ENCODE data around the gene KIT.

The KIT gene

DNA sequence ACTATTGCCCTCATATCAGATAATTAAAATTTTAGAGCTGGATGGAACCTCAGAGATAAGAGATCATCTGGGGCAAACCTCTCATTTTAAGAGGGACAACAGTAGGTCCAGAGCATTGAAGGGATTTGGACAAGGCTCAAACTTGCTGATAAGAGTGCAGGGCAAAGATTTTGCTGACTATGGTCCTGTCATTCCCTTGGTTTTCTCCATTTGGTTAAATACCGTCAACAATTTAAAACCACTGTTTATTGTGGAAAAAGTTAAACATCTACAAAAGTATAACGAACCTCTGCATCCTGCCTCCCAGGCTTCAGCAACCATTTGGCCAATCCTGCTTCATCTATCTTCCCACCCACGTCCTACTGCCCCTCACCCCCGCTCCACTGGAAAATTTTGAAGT, 10.7 kb upstream of the KIT start:
- Histone ChIP-seq H3F3A (ENCODE audit: low read depth) (no peaks in the 10 kb centered on the region), H3K27me3 (ENCODE audit: insufficient read depth, low read length, poor library complexity, severe bottlenecking) (no peaks in the 10 kb centered on the region), H3K9me2 (replicated peaks; ENCODE audit: low read depth, low read length) (no peaks in the 10 kb centered on the region), H3K4me1 (ENCODE audit: insufficient read depth, low read length, poor library complexity, severe bottlenecking) (no peaks in the 10 kb centered on the region), H2AFZ (ENCODE audit: low read length) (no peak overlapping the region), H3K9me3 (ENCODE audit: insufficient read depth, low read depth, low read length) (no peaks in the 10 kb centered on the region), H3K79me2 (ENCODE audit: insufficient read depth, low read length) (no peaks in the 10 kb centered on the region), H3K9ac (ENCODE audit: low read depth, low read length, poor library complexity, severe bottlenecking) (no peak overlapping the region), H3K4me2 (ENCODE audit: low read depth, low read length, poor library complexity, severe bottlenecking) (no peak overlapping the region), H4K20me1 (ENCODE audit: insufficient read depth, low read length, poor library complexity, severe bottlenecking) (no peaks in the 10 kb centered on the region), H3K4me3 (ENCODE audit: low read length, poor library complexity, severe bottlenecking) (no peak overlapping the region), H3K36me3 (ENCODE audit: insufficient read depth, low read length) (no peaks in the 10 kb centered on the region)
- TF ChIP-seq, protein P1, sequence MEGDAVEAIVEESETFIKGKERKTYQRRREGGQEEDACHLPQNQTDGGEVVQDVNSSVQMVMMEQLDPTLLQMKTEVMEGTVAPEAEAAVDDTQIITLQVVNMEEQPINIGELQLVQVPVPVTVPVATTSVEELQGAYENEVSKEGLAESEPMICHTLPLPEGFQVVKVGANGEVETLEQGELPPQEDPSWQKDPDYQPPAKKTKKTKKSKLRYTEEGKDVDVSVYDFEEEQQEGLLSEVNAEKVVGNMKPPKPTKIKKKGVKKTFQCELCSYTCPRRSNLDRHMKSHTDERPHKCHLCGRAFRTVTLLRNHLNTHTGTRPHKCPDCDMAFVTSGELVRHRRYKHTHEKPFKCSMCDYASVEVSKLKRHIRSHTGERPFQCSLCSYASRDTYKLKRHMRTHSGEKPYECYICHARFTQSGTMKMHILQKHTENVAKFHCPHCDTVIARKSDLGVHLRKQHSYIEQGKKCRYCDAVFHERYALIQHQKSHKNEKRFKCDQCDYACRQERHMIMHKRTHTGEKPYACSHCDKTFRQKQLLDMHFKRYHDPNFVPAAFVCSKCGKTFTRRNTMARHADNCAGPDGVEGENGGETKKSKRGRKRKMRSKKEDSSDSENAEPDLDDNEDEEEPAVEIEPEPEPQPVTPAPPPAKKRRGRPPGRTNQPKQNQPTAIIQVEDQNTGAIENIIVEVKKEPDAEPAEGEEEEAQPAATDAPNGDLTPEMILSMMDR (conservative IDR thresholded peaks at IDR 0.05; ENCODE audit: low read length), result no peak
- no peak for TF ChIP-seq EZH2phosphoT487 (IDR thresholded peaks at IDR 0.05; ENCODE audit: borderline replicate concordance)

DNA sequence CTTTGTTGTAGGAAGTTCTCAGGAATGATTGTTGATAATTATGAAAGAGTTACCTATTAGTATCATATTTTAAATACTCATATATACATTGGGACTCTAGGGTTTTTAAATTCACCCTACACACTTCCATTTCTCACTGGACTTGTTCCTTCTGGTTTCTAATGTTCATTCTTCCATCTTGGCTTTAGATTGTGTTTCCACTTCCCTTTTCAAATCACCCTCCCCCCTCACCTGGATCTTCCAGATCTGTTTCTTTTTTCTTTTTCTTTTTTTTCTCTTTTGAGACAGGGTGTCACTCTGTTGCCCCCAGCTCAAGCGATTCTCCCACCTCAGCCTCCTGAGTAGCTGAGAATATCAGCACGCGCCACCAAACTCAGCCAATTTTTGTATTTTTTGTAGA, 6.7 kb upstream of the KIT start:
- H3F3A ChIP-seq (ENCODE audit: low read depth), result no peaks in the 10 kb centered on the region
- H3K27me3 ChIP-seq (ENCODE audit: insufficient read depth, low read length, poor library complexity, severe bottlenecking), result no peaks in the 10 kb centered on the region
- H3K9me3 ChIP-seq (ENCODE audit: insufficient read depth, low read depth, low read length), result no peaks in the 10 kb centered on the region
- no peak overlapping the region for H3K4me3 ChIP-seq (ENCODE audit: low read length, poor library complexity, severe bottlenecking)
- H3K4me1 ChIP-seq (ENCODE audit: insufficient read depth, low read length, poor library complexity, severe bottlenecking), result no peaks in the 10 kb centered on the region
- no peak overlapping the region for H3K9ac ChIP-seq (ENCODE audit: low read depth, low read length, poor library complexity, severe bottlenecking)
- H3K9me2 ChIP-seq (replicated peaks; ENCODE audit: low read depth, low read length), result no peaks in the 10 kb centered on the region
- H4K20me1 ChIP-seq (ENCODE audit: insufficient read depth, low read length, poor library complexity, severe bottlenecking), result no peaks in the 10 kb centered on the region
- TF ChIP-seq, protein P1 (conservative IDR thresholded peaks at IDR 0.05; ENCODE audit: low read length), result no peak
- no peak for TF ChIP-seq EZH2phosphoT487 (IDR thresholded peaks at IDR 0.05; ENCODE audit: borderline replicate concordance)
- H2AFZ ChIP-seq (ENCODE audit: low read length), result no peak overlapping the region
- no peak overlapping the region for H3K4me2 ChIP-seq (ENCODE audit: low read depth, low read length, poor library complexity, severe bottlenecking)
- H3K36me3 ChIP-seq (ENCODE audit: insufficient read depth, low read length), result no peaks in the 10 kb centered on the region
- no peaks in the 10 kb centered on the region for H3K79me2 ChIP-seq (ENCODE audit: insufficient read depth, low read length)

DNA sequence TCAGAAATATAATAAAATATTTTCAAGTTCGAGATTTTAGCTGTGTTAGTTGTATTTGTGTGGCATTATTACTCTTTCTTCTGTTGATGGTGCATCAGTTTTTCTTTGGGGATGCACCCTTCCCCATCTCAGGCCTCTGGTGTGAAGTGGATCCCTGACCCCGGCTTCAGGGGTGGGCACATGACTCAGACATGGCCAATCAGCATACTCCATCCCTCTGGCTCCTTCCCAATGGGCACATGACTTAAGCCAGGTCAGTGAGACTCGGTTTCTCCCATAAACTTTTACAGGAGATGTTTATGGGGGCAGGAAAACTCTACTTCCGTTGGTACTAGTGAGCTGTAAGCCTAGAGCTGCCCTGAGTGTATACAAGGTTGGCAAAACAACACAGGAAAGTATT, 3.0 kb upstream of the KIT start:
- Histone ChIP-seq H3K9me3 (ENCODE audit: insufficient read depth, low read depth, low read length) (no peaks in the 10 kb centered on the region), H3K27me3 (ENCODE audit: insufficient read depth, low read length, poor library complexity, severe bottlenecking) (no peaks in the 10 kb centered on the region), H3K4me1 (ENCODE audit: insufficient read depth, low read length, poor library complexity, severe bottlenecking) (no peaks in the 10 kb centered on the region), H3K79me2 (ENCODE audit: insufficient read depth, low read length) (no peaks in the 10 kb centered on the region), H2AFZ (ENCODE audit: low read length) (no peak overlapping the region), H3K9ac (ENCODE audit: low read depth, low read length, poor library complexity, severe bottlenecking) (no peak overlapping the region), H3K36me3 (ENCODE audit: insufficient read depth, low read length) (no peaks in the 10 kb centered on the region), H3K9me2 (replicated peaks; ENCODE audit: low read depth, low read length) (no peaks in the 10 kb centered on the region), H3K4me3 (ENCODE audit: low read length, poor library complexity, severe bottlenecking) (no peak overlapping the region), H4K20me1 (ENCODE audit: insufficient read depth, low read length, poor library complexity, severe bottlenecking) (no peaks in the 10 kb centered on the region), H3F3A (ENCODE audit: low read depth) (no peaks in the 10 kb centered on the region), H3K4me2 (ENCODE audit: low read depth, low read length, poor library complexity, severe bottlenecking) (no peak overlapping the region)
- TF ChIP-seq EZH2phosphoT487 (IDR thresholded peaks at IDR 0.05; ENCODE audit: borderline replicate concordance), result no peak
- TF ChIP-seq, protein P1 (conservative IDR thresholded peaks at IDR 0.05; ENCODE audit: low read length), result no peak

Measured in Loucy (cell line).